HG03064 (cell line): ENCODE measurements around the gene CACNG5.
"Not testable (repeated sequence)": the region's sequence is repeated elsewhere in the genome, so short reads cannot be mapped to it uniquely, and the experiment has no call there.

Experiments
- ATAC-seq: cut with Tn5 transposase; IDR thresholded peaks from one replicate; pipeline ENCODE4 v1.9.1; 2021; ENCODE audit warnings: low read depth; ENCODE audit not compliant: unreplicated experiment

Gene CACNG5

GRCh38 chr17:66903296-66903695, 68.4 kb downstream of the CACNG5 start:
- not testable (repeated sequence) for ATAC-seq

- ATAC-seq, result no peak
Observed at GRCh38 chr17:66903781-66904180, 68.9 kb downstream of the CACNG5 start.

GRCh38 chr17:66904760-66905624, 70.1 kb downstream of the CACNG5 start:
- no peak for ATAC-seq

- ATAC-seq, result no peak
Observed at GRCh38 chr17:66906321-66907278, 71.7 kb downstream of the CACNG5 start.

GRCh38 chr17:66909804-66910373, 75.0 kb downstream of the CACNG5 start:
- no peak for ATAC-seq

- ATAC-seq, result no peak
Observed at GRCh38 chr17:66910651-66911285, 75.9 kb downstream of the CACNG5 start.

- no peak for ATAC-seq
Observed at GRCh38 chr17:66915204-66915611, 80.3 kb downstream of the CACNG5 start.

GRCh38 chr17:66915792-66916191, 80.9 kb downstream of the CACNG5 start:
- ATAC-seq, result no peak

GRCh38 chr17:66916946-66917345, 82.0 kb downstream of the CACNG5 start:
- no peak for ATAC-seq

- ATAC-seq, result no peak
Observed at GRCh38 chr17:66918896-66919295, 84.0 kb downstream of the CACNG5 start.

GRCh38 chr17:66920435-66920834, 85.5 kb downstream of the CACNG5 start:
- no peak for ATAC-seq

- no peak for ATAC-seq
Observed at GRCh38 chr17:66920950-66921349, 86.0 kb downstream of the CACNG5 start.

GRCh38 chr17:66923886-66924285, 89.0 kb downstream of the CACNG5 start:
- no peak for ATAC-seq

GRCh38 chr17:66925811-66926500, 91.0 kb downstream of the CACNG5 start:
- ATAC-seq, result no peak

GRCh38 chr17:66928949-66929348, 94.0 kb downstream of the CACNG5 start:
- no peak for ATAC-seq

GRCh38 chr17:66929591-66929990, 94.7 kb downstream of the CACNG5 start:
- no peak for ATAC-seq

- no peak for ATAC-seq
Observed at GRCh38 chr17:66930933-66931332, 96.0 kb downstream of the CACNG5 start.

GRCh38 chr17:66932311-66932710, 97.4 kb downstream of the CACNG5 start:
- ATAC-seq, result no peak

- no peak for ATAC-seq
Observed at GRCh38 chr17:66934040-66934439, 99.1 kb downstream of the CACNG5 start.
